Measurements from ENCODE around the gene OGFR.

The OGFR gene

GRCh38 chr20:62806383-62807050, 1.9 kb downstream of the OGFR start:
- no peak for DNase-seq (ENCODE audit: low spot score)
- TF ChIP-seq, protein P1, sequence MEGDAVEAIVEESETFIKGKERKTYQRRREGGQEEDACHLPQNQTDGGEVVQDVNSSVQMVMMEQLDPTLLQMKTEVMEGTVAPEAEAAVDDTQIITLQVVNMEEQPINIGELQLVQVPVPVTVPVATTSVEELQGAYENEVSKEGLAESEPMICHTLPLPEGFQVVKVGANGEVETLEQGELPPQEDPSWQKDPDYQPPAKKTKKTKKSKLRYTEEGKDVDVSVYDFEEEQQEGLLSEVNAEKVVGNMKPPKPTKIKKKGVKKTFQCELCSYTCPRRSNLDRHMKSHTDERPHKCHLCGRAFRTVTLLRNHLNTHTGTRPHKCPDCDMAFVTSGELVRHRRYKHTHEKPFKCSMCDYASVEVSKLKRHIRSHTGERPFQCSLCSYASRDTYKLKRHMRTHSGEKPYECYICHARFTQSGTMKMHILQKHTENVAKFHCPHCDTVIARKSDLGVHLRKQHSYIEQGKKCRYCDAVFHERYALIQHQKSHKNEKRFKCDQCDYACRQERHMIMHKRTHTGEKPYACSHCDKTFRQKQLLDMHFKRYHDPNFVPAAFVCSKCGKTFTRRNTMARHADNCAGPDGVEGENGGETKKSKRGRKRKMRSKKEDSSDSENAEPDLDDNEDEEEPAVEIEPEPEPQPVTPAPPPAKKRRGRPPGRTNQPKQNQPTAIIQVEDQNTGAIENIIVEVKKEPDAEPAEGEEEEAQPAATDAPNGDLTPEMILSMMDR (IDR thresholded peaks at IDR 0.05): no peak
- H3K27ac ChIP-seq: peak overlapping the region in 1 of 2 donors; percentile 94
- peak overlapping the region; percentile 95 for H3K4me3 ChIP-seq

DNA sequence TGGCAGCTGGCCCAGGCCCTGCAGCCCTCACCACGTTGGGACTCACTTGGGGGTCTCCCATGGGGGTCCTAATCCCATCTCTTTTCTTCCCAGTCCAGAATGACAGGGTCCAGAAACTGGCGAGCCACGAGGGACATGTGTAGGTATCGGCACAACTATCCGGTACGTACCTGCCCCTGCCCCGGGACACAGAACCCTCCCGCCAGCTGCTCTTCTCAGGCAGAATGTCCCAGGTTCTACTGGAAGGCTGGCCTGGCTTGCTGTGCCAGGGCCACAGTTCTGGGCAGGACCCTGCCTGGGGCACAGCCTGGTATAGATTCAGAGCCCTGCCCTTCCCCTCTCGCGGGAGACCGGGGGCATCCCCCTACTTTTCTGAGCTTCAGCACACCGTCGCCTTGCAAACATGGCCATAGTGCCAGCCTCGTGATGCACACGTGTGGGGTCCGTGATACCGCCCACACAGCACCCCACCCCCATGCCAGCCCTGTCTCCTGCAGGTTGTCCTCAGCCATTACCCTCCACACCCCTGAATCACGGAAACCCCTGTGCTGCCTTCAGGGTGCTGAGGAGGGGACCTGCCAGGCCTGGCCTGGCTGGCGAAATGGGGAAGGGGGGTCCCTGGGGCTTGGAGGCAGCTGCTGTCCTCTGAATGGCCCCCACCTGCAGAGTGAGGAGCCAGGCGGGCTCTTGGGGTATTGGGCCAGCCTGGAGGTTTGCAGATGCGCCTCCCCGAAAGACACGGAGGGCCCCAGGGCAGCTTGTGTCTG, 3.0 kb downstream of the OGFR start:
- TF ChIP-seq, protein P1 (IDR thresholded peaks at IDR 0.05): no peak
- no peak for DNase-seq (ENCODE audit: low spot score)
- H3K4me3 ChIP-seq: no peak overlapping the region
- no peak overlapping the region for H3K27ac ChIP-seq

DNA sequence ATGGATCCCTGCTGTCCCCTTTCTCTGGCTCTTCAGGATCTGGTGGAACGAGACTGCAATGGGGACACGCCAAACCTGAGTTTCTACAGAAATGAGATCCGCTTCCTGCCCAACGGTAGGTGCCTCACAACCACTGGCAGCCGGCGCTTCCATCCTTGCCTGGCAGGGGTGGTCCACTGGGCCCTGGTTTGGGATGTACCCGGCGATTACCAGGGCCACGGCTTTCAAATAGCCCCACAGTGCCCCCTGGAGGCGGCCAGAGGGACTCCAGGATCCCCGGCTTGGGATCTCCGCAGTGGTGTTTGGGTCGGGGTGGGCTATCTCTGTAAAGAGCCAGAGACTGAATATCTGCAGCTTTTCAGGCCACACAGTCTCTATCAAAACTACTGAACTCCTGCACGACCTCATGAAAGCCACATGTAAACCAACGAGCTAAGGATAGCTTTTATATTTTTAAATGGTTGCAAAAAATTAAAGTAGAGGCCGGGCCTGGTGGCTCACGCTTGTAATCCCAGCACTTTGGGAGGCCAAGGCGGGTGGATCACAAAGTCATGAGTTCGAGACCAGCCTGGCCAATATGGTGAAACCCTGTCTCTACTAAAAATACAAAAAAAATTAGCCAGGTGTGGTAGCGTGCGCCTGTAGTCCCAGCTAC, 3.7 kb downstream of the OGFR start:
- no peak for DNase-seq (ENCODE audit: low spot score)
- no peak overlapping the region for H3K4me3 ChIP-seq
- TF ChIP-seq, protein P1 (IDR thresholded peaks at IDR 0.05): peak; percentile 96
- no peak overlapping the region for H3K27ac ChIP-seq

DNA sequence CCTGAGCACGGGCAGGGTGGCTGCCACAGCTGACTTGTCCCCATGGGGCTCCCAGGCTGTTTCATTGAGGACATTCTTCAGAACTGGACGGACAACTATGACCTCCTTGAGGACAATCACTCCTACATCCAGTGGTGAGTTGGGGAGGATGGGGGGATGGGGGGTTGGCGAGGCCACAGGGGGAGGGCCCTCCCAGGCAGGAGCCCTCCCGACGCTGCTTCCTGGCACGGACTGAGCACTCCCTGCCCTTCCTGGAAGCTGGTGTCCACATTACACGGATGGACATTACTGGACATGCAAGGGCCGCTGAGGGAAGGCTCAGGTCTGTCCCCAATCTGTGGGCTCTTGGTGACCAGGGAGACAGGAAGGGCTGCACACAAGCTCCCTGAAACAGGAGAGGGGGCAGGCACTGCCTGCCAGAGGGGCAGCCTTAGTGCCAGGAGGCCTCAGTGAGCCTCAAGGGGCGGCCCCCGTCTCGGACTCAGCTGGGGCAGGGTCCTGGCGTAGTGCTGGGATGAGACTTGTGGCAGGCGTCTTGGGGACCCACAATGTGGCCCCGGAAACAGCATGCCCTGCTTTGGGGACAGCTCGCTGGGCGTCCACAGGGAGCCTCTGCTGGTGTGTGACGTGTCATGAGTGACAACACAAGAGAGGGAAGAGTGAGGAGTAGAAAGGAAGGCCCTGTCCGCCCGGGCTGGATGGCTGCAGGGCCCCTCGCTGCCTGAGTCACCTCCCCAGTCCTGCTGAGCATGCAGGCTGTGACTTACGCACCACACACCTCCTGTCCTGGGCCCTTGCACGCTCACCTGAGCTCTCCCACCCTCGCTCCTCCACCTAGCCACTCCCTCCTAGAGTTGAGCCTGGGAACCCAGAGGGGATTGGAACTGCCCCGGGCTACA, 5.1 kb downstream of the OGFR start:
- DNase-seq (ENCODE audit: low spot score): no peak
- TF ChIP-seq, protein P1 (IDR thresholded peaks at IDR 0.05): no peak
- no peak overlapping the region for H3K4me3 ChIP-seq
- H3K27ac ChIP-seq: no peak overlapping the region

DNA sequence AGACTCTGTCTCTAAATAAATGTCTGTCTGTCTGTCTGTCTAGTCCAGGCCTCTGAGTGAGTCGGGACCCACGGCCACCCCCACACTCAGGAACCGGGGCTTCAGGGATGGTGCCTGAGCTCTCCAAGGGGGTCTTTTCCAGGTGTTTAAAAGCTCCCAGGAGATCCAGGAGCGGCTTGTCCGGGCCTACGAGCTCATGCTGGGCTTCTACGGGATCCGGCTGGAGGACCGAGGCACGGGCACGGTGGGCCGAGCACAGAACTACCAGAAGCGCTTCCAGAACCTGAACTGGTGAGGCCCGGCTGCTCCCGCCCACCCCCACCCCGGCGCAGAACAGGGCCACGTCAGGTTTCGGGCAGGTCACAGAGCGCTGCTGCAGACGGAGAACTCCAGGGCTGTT, 6.7 kb downstream of the OGFR start:
- DNase-seq (ENCODE audit: low spot score): no peak
- Histone ChIP-seq H3K4me3 (no peak overlapping the region), H3K27ac (no peak overlapping the region)
- TF ChIP-seq, protein P1 (IDR thresholded peaks at IDR 0.05): no peak

DNA sequence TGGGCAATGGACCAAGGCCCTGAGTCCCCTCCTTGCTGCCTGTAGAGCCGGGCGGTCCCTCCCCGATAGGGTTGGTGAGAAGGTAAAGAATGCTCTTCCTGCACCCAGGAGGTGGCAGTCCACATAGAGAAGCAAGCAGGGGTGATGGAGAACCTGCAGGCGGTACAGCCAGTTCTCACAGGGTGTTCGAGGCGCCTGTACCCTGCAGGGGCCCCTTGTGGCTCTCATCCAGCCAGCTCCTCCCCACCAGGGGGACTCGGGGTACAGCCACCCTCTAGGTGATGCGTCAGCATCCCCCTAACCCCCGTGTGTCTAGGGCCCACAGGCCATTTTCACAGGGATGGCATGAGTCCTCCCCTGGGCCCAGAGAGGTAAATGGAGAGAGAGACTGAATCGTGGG, 7.1 kb downstream of the OGFR start:
- no peak for DNase-seq (ENCODE audit: low spot score)
- no peak overlapping the region for H3K27ac ChIP-seq
- H3K4me3 ChIP-seq: no peak overlapping the region
- TF ChIP-seq, protein P1 (IDR thresholded peaks at IDR 0.05): no peak
